Esophagus squamous epithelium (tissue), 5 donors: ENCODE measurements around the gene BRME1. TPM values are rescaled to one million over a fixed set of nuclear protein-coding genes. Genes with fewer than 3 reads are reported as not detected.
A peak's percentile ranks its signal among the peaks of the same experiment; 100 is the strongest.

Experiments used
- DNase-seq: peaks from one replicate; lab custom pipeline; 2025; lab: John Stamatoyannopoulos, UW
- H3K27ac ChIP-seq, 4 donors: fragments of 200-600 bp; sonication (generic); one replicate each; pipeline ENCODE4 v1.5.1; 2016 to 2019; ENCODE audit warnings: mild to moderate bottlenecking in 1 of 4
- H3K27me3 ChIP-seq, 4 donors: fragments of 200-600 bp; sonication (generic); 1 replicate in 3 of 4; 2 replicates in 1 of 4; pipeline versions ENCODE4 v1.5.1 to v1.6.0; 2017 to 2021; ENCODE audit warnings: antibody characterized with exemption in 1 of 4
- H3K36me3 ChIP-seq, 3 donors: fragments of 200-600 bp; sonication (generic); one replicate each; pipeline ENCODE4 v1.5.1; 2016 to 2019
- H3K4me1 ChIP-seq, 3 donors: fragments of 200-600 bp; sonication (generic); one replicate each; pipeline ENCODE4 v1.5.1; 2017 to 2019
- H3K4me3 ChIP-seq, 4 donors: fragments of 200-600 bp; sonication (generic); 1 replicate in 3 of 4; 2 replicates in 1 of 4; pipeline ENCODE4 v1.5.1; 2016 to 2019; ENCODE audit warnings: mild to moderate bottlenecking in 2 of 4, moderate library complexity in 1 of 4
- H3K9me3 ChIP-seq, 3 donors: fragments of 200-600 bp; sonication (generic); one replicate each; pipeline ENCODE4 v1.5.1; 2016 to 2019
- CTCF ChIP-seq, 6 experiments: fragments of 450-650 bp in 4 of 6; fragments of 200-600 bp in 2 of 6; sonication (generic) in 2 of 6; IDR thresholded peaks; one replicate each; pipeline ENCODE4 v1.5.1; 2016 to 2019; ENCODE audit warnings: antibody characterized with exemption in 6 of 6, mild to moderate bottlenecking in 4 of 6, moderate library complexity in 4 of 6
- POLR2A ChIP-seq, 4 donors: fragments of 450-650 bp; IDR thresholded peaks; one replicate each; pipeline ENCODE4 v1.6.1; 2017; ENCODE audit warnings: antibody characterized with exemption in 4 of 4, mild to moderate bottlenecking in 4 of 4, moderate library complexity in 3 of 4
- WGBS, 2 donors: methylation state at CpG; one replicate each; pipeline ENCODE4 v1.1.5; 2018; 5-methylcytosine and 5-hydroxymethylcytosine counted together
- intact Hi-C: fragments of 100-400 bp; cut with DNase I; formaldehyde crosslinking; loops from one replicate; pipeline ENCODE4 v1.15.0; 2022
- total RNA-seq, 4 donors: library from RNA; depleted of rRNA; stranded (reverse); fragments of >200 nt; gene quantifications; one replicate each; pipeline ENCODE4 v1.1.0, GENCODE V29; 2016
- donor health status: DM: yes; HTN: yes; CAD: no.

The BRME1 gene
- total RNA-seq, 4 donors from 2014 or later, result 1.8 to 6.3 (median 4.0) TPM

GRCh38 chr19:13885826-13886365, 20.0 kb downstream of the BRME1 start:
- H3K27ac ChIP-seq, result peak overlapping the region; percentile 79 to 95 (median 90)
- H3K9me3 ChIP-seq, result no peaks in the 10 kb centered on the region
- WGBS, 2 donors, result 74 to 77% methylated on average over 7 to 15 of the region's 20 CpGs
- TF ChIP-seq POLR2A (IDR thresholded peaks at IDR 0.05) (no peak), CTCF (IDR thresholded peaks at IDR 0.05) (no peak)
- no peaks in the 10 kb centered on the region for H3K27me3 ChIP-seq
- H3K4me3 ChIP-seq, result peak overlapping the region in 3 of 4 donors; percentile 34 to 50 (median 40)
- H3K4me1 ChIP-seq, result peaks cover 28 to 84% (median 44%) of the 10 kb centered on the region in 3 donors
- intact Hi-C loops, result loop anchor here (10.0 kb wide), 1 partner anchor 189 kb away; the partner anchor contains the start of gene MISP3
- no peaks in the 10 kb centered on the region for H3K36me3 ChIP-seq
- no peak for DNase-seq

- H3K27me3 ChIP-seq, result no peaks in the 10 kb centered on the region
- H3K27ac ChIP-seq, result peak overlapping the region; percentile 79 to 95 (median 90)
- WGBS, 2 donors, result 41 to 45% methylated on average over 16 to 22 of the region's 26 CpGs
- H3K4me1 ChIP-seq, result peaks cover 35 to 93% (median 51%) of the 10 kb centered on the region in 3 donors
- H3K9me3 ChIP-seq, result no peaks in the 10 kb centered on the region
- DNase-seq, result no peak
- TF ChIP-seq CTCF (IDR thresholded peaks at IDR 0.05) (peak in 1 of 6 experiments; percentile 7), POLR2A (IDR thresholded peaks at IDR 0.05) (peak in 3 of 4 donors; percentile 36 to 57 (median 42))
- no peaks in the 10 kb centered on the region for H3K36me3 ChIP-seq
- H3K4me3 ChIP-seq, result peak overlapping the region; percentile 12 to 50 (median 37)
- intact Hi-C loops, result loop anchor here (10.0 kb wide), 1 partner anchor 190 kb away; the partner anchor contains the start of gene MISP3
These were observed 21.0 kb downstream of the BRME1 start for GRCh38 chr19:13884726-13885591.

GRCh38 chr19:13883516-13884064, 22.3 kb downstream of the BRME1 start:
- intact Hi-C loops, result loop anchor here (10.0 kb wide), 1 partner anchor 191 kb away; the partner anchor contains the start of gene MISP3
- Histone ChIP-seq H3K9me3 (no peaks in the 10 kb centered on the region), H3K4me3 (no peak overlapping the region), H3K27me3 (no peaks in the 10 kb centered on the region), H3K36me3 (no peaks in the 10 kb centered on the region), H3K27ac (peak overlapping the region in 3 of 4 donors; percentile 89 to 95 (median 91)), H3K4me1 (peaks cover 32 to 92% (median 55%) of the 10 kb centered on the region in 3 donors)
- no peak for DNase-seq
- TF ChIP-seq CTCF (IDR thresholded peaks at IDR 0.05) (peak in 1 of 6 experiments; percentile 12), POLR2A (IDR thresholded peaks at IDR 0.05) (no peak)
- WGBS, 2 donors, result 86 to 87% methylated on average over 8 to 10 of the region's 10 CpGs

GRCh38 chr19:13882836-13883235, 23.1 kb downstream of the BRME1 start:
- H3K36me3 ChIP-seq, result no peaks in the 10 kb centered on the region
- DNase-seq, result no peak
- TF ChIP-seq POLR2A (IDR thresholded peaks at IDR 0.05) (no peak), CTCF (IDR thresholded peaks at IDR 0.05) (no peak)
- H3K4me3 ChIP-seq, result no peak overlapping the region
- WGBS, 2 donors, result no CpG with 5 or more reads among the region's 12 CpGs
- intact Hi-C loops, result loop anchor here (10.0 kb wide), 1 partner anchor 192 kb away; the partner anchor contains the start of gene MISP3
- peak overlapping the region in 3 of 4 donors; percentile 89 to 95 (median 91) for H3K27ac ChIP-seq
- H3K9me3 ChIP-seq, result no peaks in the 10 kb centered on the region
- H3K4me1 ChIP-seq, result peaks cover 30 to 84% (median 50%) of the 10 kb centered on the region in 3 donors
- H3K27me3 ChIP-seq, result no peaks in the 10 kb centered on the region
